SU-DHL-6 (cell line): ENCODE data around the gene ERBB2.

Experiments
- EZH2phosphoT487 ChIP-seq: fragments of 200-600 bp; sonication (generic), shearing (Covaris generic); conservative IDR thresholded peaks from 2 replicates; pipeline ENCODE4 v1.6.1; 2018; ENCODE audit warnings: mild to moderate bottlenecking, antibody characterized with exemption, low read length, moderate library complexity, mixed read lengths
- TF ChIP-seq, protein P1 (sequence below): fragments of 200-600 bp; sonication (generic); IDR thresholded peaks from one replicate; pipeline ENCODE4 v1.5.1; 2017; ENCODE audit warnings: antibody characterized with exemption, mild to moderate bottlenecking, low read length, moderate library complexity; ENCODE audit not compliant: insufficient read depth, poor library complexity, severe bottlenecking

- TF ChIP-seq, protein P1, sequence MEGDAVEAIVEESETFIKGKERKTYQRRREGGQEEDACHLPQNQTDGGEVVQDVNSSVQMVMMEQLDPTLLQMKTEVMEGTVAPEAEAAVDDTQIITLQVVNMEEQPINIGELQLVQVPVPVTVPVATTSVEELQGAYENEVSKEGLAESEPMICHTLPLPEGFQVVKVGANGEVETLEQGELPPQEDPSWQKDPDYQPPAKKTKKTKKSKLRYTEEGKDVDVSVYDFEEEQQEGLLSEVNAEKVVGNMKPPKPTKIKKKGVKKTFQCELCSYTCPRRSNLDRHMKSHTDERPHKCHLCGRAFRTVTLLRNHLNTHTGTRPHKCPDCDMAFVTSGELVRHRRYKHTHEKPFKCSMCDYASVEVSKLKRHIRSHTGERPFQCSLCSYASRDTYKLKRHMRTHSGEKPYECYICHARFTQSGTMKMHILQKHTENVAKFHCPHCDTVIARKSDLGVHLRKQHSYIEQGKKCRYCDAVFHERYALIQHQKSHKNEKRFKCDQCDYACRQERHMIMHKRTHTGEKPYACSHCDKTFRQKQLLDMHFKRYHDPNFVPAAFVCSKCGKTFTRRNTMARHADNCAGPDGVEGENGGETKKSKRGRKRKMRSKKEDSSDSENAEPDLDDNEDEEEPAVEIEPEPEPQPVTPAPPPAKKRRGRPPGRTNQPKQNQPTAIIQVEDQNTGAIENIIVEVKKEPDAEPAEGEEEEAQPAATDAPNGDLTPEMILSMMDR: no peak
- no peak for TF ChIP-seq EZH2phosphoT487
Observed at GRCh38 chr17:39716073-39716818, 16.4 kb downstream of the ERBB2 start.
